HG03025 (cell line): ENCODE measurements around the gene VPS72.
A peak's percentile ranks its signal among the peaks of the same experiment; 100 is the strongest.
"Not testable (repeated sequence)": the region's sequence is repeated elsewhere in the genome, so short reads cannot be mapped to it uniquely, and the experiment has no call there.

Source experiments
- ATAC-seq: cut with Tn5 transposase; IDR thresholded peaks from one replicate; pipeline ENCODE4 v1.9.1; 2021; ENCODE audit warnings: mild to moderate bottlenecking, moderate library complexity; ENCODE audit not compliant: unreplicated experiment, low FRiP score

Gene VPS72

GRCh38 chr1:151189637-151190445, at the start of gene VPS72:
Gene VPS72, minus strand, starts transcription at chr1:151190197. Its CDS starts 76 bp downstream, at chr1:151190121.
- ATAC-seq: peak; percentile 75

- ATAC-seq: no peak
Observed at GRCh38 chr1:151238467-151238739, 48.4 kb upstream of the VPS72 start.

- ATAC-seq: no peak
Observed at GRCh38 chr1:151237678-151238466, 47.9 kb upstream of the VPS72 start.

GRCh38 chr1:151235235-151235634, 45.2 kb upstream of the VPS72 start:
- ATAC-seq: no peak

GRCh38 chr1:151222130-151222529, 32.1 kb upstream of the VPS72 start:
- ATAC-seq: no peak

- no peak for ATAC-seq
Observed at GRCh38 chr1:151221616-151222015, 31.6 kb upstream of the VPS72 start.

GRCh38 chr1:151213560-151213959, 23.6 kb upstream of the VPS72 start:
- no peak for ATAC-seq

- ATAC-seq: no peak
Observed at GRCh38 chr1:151211972-151212705, 22.1 kb upstream of the VPS72 start.

- no peak for ATAC-seq
Observed at GRCh38 chr1:151210830-151211229, 20.8 kb upstream of the VPS72 start.

- not testable (repeated sequence) for ATAC-seq
Observed at GRCh38 chr1:151205381-151205965, 15.5 kb upstream of the VPS72 start.

- no peak for ATAC-seq
Observed at GRCh38 chr1:151199873-151200581, 10.0 kb upstream of the VPS72 start.

GRCh38 chr1:151198254-151199127, 8.5 kb upstream of the VPS72 start, which contains the start of gene PIP5K1A:
Gene PIP5K1A, plus strand, starts transcription at chr1:151198552. Its CDS starts 445 bp downstream, at chr1:151198997.
- peak; percentile 83 for ATAC-seq

- no peak for ATAC-seq
Observed at GRCh38 chr1:151197863-151198253, 7.9 kb upstream of the VPS72 start.

- no peak for ATAC-seq
Observed at GRCh38 chr1:151196292-151196800, 6.3 kb upstream of the VPS72 start.

GRCh38 chr1:151194894-151195594, 5.0 kb upstream of the VPS72 start:
- ATAC-seq: not testable (repeated sequence)

- ATAC-seq: no peak
Observed at GRCh38 chr1:151193856-151194255, 3.9 kb upstream of the VPS72 start.

GRCh38 chr1:151193304-151193703, 3.3 kb upstream of the VPS72 start:
- no peak for ATAC-seq

GRCh38 chr1:151192047-151192446, 2.0 kb upstream of the VPS72 start:
- ATAC-seq: no peak
